DMS79 (cell line): ENCODE data around the gene NPAT.
"Not testable (repeated sequence)": the region's sequence is repeated elsewhere in the genome, so short reads cannot be mapped to it uniquely, and the experiment has no call there.

ENCODE experiments used
- DNase-seq: peaks from one replicate; lab custom pipeline; 2025; lab: John Stamatoyannopoulos, UW

NPAT gene

GRCh38 chr11:108148556-108148955, 73.9 kb downstream of the NPAT start:
- DNase-seq: no peak

- DNase-seq: no peak
Observed at GRCh38 chr11:108147150-108147549, 75.3 kb downstream of the NPAT start.

- no peak for DNase-seq
Observed at GRCh38 chr11:108144615-108145014, 77.8 kb downstream of the NPAT start.

- DNase-seq: no peak
Observed at GRCh38 chr11:108142304-108142703, 80.1 kb downstream of the NPAT start.

- no peak for DNase-seq
Observed at GRCh38 chr11:108137212-108137611, 85.2 kb downstream of the NPAT start.

- no peak for DNase-seq
Observed at GRCh38 chr11:108135845-108136544, 86.4 kb downstream of the NPAT start.

- DNase-seq: not testable (repeated sequence)
Observed at GRCh38 chr11:108132993-108133538, 89.4 kb downstream of the NPAT start.

GRCh38 chr11:108131993-108132392, 90.4 kb downstream of the NPAT start:
- no peak for DNase-seq

- DNase-seq: no peak
Observed at GRCh38 chr11:108128772-108129171, 93.7 kb downstream of the NPAT start.

GRCh38 chr11:108125096-108125495, 97.3 kb downstream of the NPAT start:
- DNase-seq: no peak

- DNase-seq: no peak
Observed at GRCh38 chr11:108122166-108122628, 100.2 kb downstream of the NPAT start.

- DNase-seq: peak; percentile 81
Observed at GRCh38 chr11:108121274-108122155, 100.9 kb downstream of the NPAT start, which contains the start of gene ACAT1. Gene ACAT1, plus strand, starts transcription at chr11:108121567. Its CDS starts 40 bp downstream, at chr11:108121607.

GRCh38 chr11:108120936-108121273, 101.5 kb downstream of the NPAT start:
- DNase-seq: not testable (repeated sequence)

- DNase-seq: peak; percentile 33
Observed at GRCh38 chr11:108117746-108118371, 104.6 kb downstream of the NPAT start.

GRCh38 chr11:108115500-108116140, 106.8 kb downstream of the NPAT start:
- peak; percentile 99 for DNase-seq

GRCh38 chr11:108112057-108112456, 110.4 kb downstream of the NPAT start:
- DNase-seq: no peak

- DNase-seq: no peak
Observed at GRCh38 chr11:108111126-108111525, 111.3 kb downstream of the NPAT start.
